Thymus (tissue), 11 donors: ENCODE measurements around the gene STAT3. TPM values are rescaled to one million over a fixed set of nuclear protein-coding genes. Genes with fewer than 3 reads are reported as not detected.
A peak's percentile ranks its signal among the peaks of the same experiment; 100 is the strongest.
"Not testable (repeated sequence)": the region's sequence is repeated elsewhere in the genome, so short reads cannot be mapped to it uniquely, and the experiment has no call there.

Experiments used
- DNase-seq, 9 donors: peaks; one replicate each; pipeline ENCODE4 v3.0.0-alpha.2; 2013; ENCODE audit warnings: low spot score in 9 of 9, low read depth in 6 of 9, missing footprints in 1 of 9
- H3K27ac ChIP-seq, 2 donors: one replicate each; pipeline ENCODE4 v1.5.1; 2013; ENCODE audit warnings: control low read depth in 1 of 2, low read depth in 1 of 2, low read length in 1 of 2, mild to moderate bottlenecking in 1 of 2, moderate library complexity in 1 of 2
- H3K27me3 ChIP-seq, 2 donors: one replicate each; pipeline ENCODE4 v1.5.1; 2013; ENCODE audit warnings: low read length in 1 of 2; ENCODE audit not compliant: control insufficient read depth in 2 of 2, insufficient read depth in 1 of 2
- H3K36me3 ChIP-seq, 2 donors: one replicate each; pipeline ENCODE4 v1.5.1; 2013; ENCODE audit warnings: low read length in 1 of 2, mild to moderate bottlenecking in 1 of 2, moderate library complexity in 1 of 2; ENCODE audit not compliant: control insufficient read depth in 2 of 2, insufficient read depth in 2 of 2
- H3K4me1 ChIP-seq, 2 donors: one replicate each; pipeline ENCODE4 v1.5.1; 2013; ENCODE audit warnings: low read length in 2 of 2; ENCODE audit not compliant: control insufficient read depth in 2 of 2, insufficient read depth in 2 of 2
- H3K4me3 ChIP-seq, 2 donors: one replicate each; pipeline ENCODE4 v1.5.1; 2013; ENCODE audit warnings: low read length in 2 of 2, control low read depth in 1 of 2, mild to moderate bottlenecking in 1 of 2
- H3K9me3 ChIP-seq, 2 donors: one replicate each; pipeline ENCODE4 v1.5.1; 2013; ENCODE audit warnings: low read length in 1 of 2, mild to moderate bottlenecking in 1 of 2; ENCODE audit not compliant: control insufficient read depth in 2 of 2, insufficient read depth in 1 of 2
- WGBS: extraction: QIAGEN DNeasy Blood & Tissue Kit; methylation state at CpG from one replicate; pipeline ENCODE4 v1.1.7; 2013; 5-methylcytosine and 5-hydroxymethylcytosine counted together
- polyA plus RNA-seq: library from polyadenylated mRNA; stranded (reverse); fragments of 200-250 nt; gene quantifications from one replicate; pipeline ENCODE4 v1.2.3, GENCODE V29; 2013
- total RNA-seq: library from RNA; stranded (reverse); fragments of 120-200 nt; gene quantifications from one replicate; pipeline ENCODE4 v1.2.4, GENCODE V29; 2013
- donor health status: healthy.

STAT3 gene
- total and polyA plus RNA-seq, 2 donors = 57.6 to 69.2 TPM

- WGBS = 96% methylated on average over 18 of the region's 18 CpGs
These were observed 82.5 kb downstream of the STAT3 start for GRCh38 chr17:42305543-42306384.

GRCh38 chr17:42305031-42305330, 83.3 kb downstream of the STAT3 start:
- not testable (repeated sequence) for H3K9me3 ChIP-seq, H3K27me3 ChIP-seq, H3K4me3 ChIP-seq, DNase-seq, H3K27ac ChIP-seq
- 98% methylated on average over 6 of the region's 6 CpGs for WGBS
- Histone ChIP-seq H3K4me1 (peaks cover 8 to 43% of the 10 kb centered on the region in 2 donors), H3K36me3 (peaks cover 38 to 82% of the 10 kb centered on the region in 2 donors)

More at GRCh38 chr17:42305543-42306384, 82.5 kb downstream of the STAT3 start:
- Histone ChIP-seq H3K27ac (peak overlapping the region; percentile 10 to 50), H3K4me3 (no peak overlapping the region), H3K4me1 (peaks cover 15 to 51% of the 10 kb centered on the region in 2 donors), H3K27me3 (no peaks in the 10 kb centered on the region), H3K9me3 (peaks cover 0 to 4% of the 10 kb centered on the region in 2 donors), H3K36me3 (peaks cover 45 to 88% of the 10 kb centered on the region in 2 donors)
- peak in 2 of 9 donors; percentile 41 to 72 for DNase-seq

- no peak for DNase-seq
- WGBS = 98% methylated on average over 16 of the region's 16 CpGs
- no peak overlapping the region for H3K4me3 ChIP-seq
- H3K4me1 ChIP-seq = peaks cover 2 to 37% of the 10 kb centered on the region in 2 donors
- H3K9me3 ChIP-seq = peaks cover 0 to 3% of the 10 kb centered on the region in 2 donors
- H3K27ac ChIP-seq = no peak overlapping the region
- H3K27me3 ChIP-seq = no peaks in the 10 kb centered on the region
- H3K36me3 ChIP-seq = peaks cover 35 to 77% of the 10 kb centered on the region in 2 donors
These were observed 83.8 kb downstream of the STAT3 start for GRCh38 chr17:42304187-42305030.

GRCh38 chr17:42303694-42304093, 84.5 kb downstream of the STAT3 start:
- 97% methylated on average over 3 of the region's 3 CpGs for WGBS
- DNase-seq = no peak
- Histone ChIP-seq H3K9me3 (peaks cover 0 to 3% of the 10 kb centered on the region in 2 donors), H3K27me3 (no peaks in the 10 kb centered on the region), H3K4me1 (peaks cover 0 to 30% of the 10 kb centered on the region in 2 donors), H3K27ac (no peak overlapping the region), H3K36me3 (peaks cover 32 to 72% of the 10 kb centered on the region in 2 donors), H3K4me3 (no peak overlapping the region)

GRCh38 chr17:42301022-42301421, 87.2 kb downstream of the STAT3 start:
- Histone ChIP-seq H3K4me3 (no peak overlapping the region), H3K36me3 (peaks cover 23 to 60% of the 10 kb centered on the region in 2 donors), H3K9me3 (no peaks in the 10 kb centered on the region), H3K27me3 (no peaks in the 10 kb centered on the region), H3K27ac (no peak overlapping the region), H3K4me1 (peaks cover 0 to 7% of the 10 kb centered on the region in 2 donors)
- no peak for DNase-seq
- WGBS = 98% methylated on average over 9 of the region's 9 CpGs

GRCh38 chr17:42299913-42300312, 88.3 kb downstream of the STAT3 start:
- not testable (repeated sequence) for H3K4me3 ChIP-seq, H3K9me3 ChIP-seq, H3K27ac ChIP-seq, DNase-seq, H3K27me3 ChIP-seq, H3K4me1 ChIP-seq
- H3K36me3 ChIP-seq = peaks cover 20 to 63% of the 10 kb centered on the region in 2 donors
- WGBS = 100% methylated on average over 2 of the region's 17 CpGs

GRCh38 chr17:42299361-42299760, 88.9 kb downstream of the STAT3 start:
- not testable (repeated sequence) for DNase-seq, H3K4me3 ChIP-seq, H3K27me3 ChIP-seq, H3K4me1 ChIP-seq, H3K27ac ChIP-seq, H3K9me3 ChIP-seq
- WGBS = 96% methylated on average over 10 of the region's 10 CpGs
- peaks cover 15 to 64% of the 10 kb centered on the region in 2 donors for H3K36me3 ChIP-seq

- H3K27ac ChIP-seq, H3K27me3 ChIP-seq, H3K4me3 ChIP-seq, DNase-seq, H3K9me3 ChIP-seq, H3K4me1 ChIP-seq: not testable (repeated sequence)
- H3K36me3 ChIP-seq = peaks cover 20 to 58% of the 10 kb centered on the region in 2 donors
- 94% methylated on average over 10 of the region's 10 CpGs for WGBS
These were observed 90.5 kb downstream of the STAT3 start for GRCh38 chr17:42297775-42298174.

GRCh38 chr17:42296012-42296411, 92.2 kb downstream of the STAT3 start:
- H3K9me3 ChIP-seq = no peaks in the 10 kb centered on the region
- 97% methylated on average over 3 of the region's 3 CpGs for WGBS
- H3K27me3 ChIP-seq = no peaks in the 10 kb centered on the region
- no peak overlapping the region for H3K27ac ChIP-seq
- DNase-seq = no peak
- H3K4me1 ChIP-seq = peaks cover 0 to 2% of the 10 kb centered on the region in 2 donors
- H3K4me3 ChIP-seq = no peak overlapping the region
- H3K36me3 ChIP-seq = peaks cover 14 to 49% of the 10 kb centered on the region in 2 donors
